Eye (tissue), 1 donor: Measurements from ENCODE around the gene MAP4.
"Not testable (repeated sequence)": the region's sequence is repeated elsewhere in the genome, so short reads cannot be mapped to it uniquely, and the experiment has no call there.

Source experiments
- DNase-seq: peaks from one replicate; pipeline ENCODE4 v3.0.0-alpha.2; 2015

The MAP4 gene

GRCh38 chr3:48016301-48016973 lies at the start of gene MAP4:
MAP4 (minus strand) TSS chr3:48016416; CDS start chr3:47998860, 17,556 bp downstream.
- peak; percentile 26 for DNase-seq

- DNase-seq, result no peak
Measured at GRCh38 chr3:48065035-48065434, 48.8 kb upstream of the MAP4 start.

GRCh38 chr3:48064292-48064829 lies 48.1 kb upstream of the MAP4 start:
- DNase-seq, result peak; percentile 15

GRCh38 chr3:48061586-48061985 lies 45.4 kb upstream of the MAP4 start:
- DNase-seq, result not testable (repeated sequence)

- no peak for DNase-seq
Measured at GRCh38 chr3:48058091-48058490, 41.9 kb upstream of the MAP4 start.

GRCh38 chr3:48057521-48057920 lies 41.3 kb upstream of the MAP4 start:
- DNase-seq, result no peak

GRCh38 chr3:48047841-48048464 lies 31.7 kb upstream of the MAP4 start:
- DNase-seq, result no peak

- DNase-seq, result no peak
Measured at GRCh38 chr3:48042071-48042760, 26.0 kb upstream of the MAP4 start.

GRCh38 chr3:48039487-48040190 lies 23.4 kb upstream of the MAP4 start:
- peak; percentile 74 for DNase-seq

- DNase-seq, result peak; percentile 23
Measured at GRCh38 chr3:48038971-48039481, 22.8 kb upstream of the MAP4 start.

- peak; percentile 34 for DNase-seq
Measured at GRCh38 chr3:48034000-48034516, 17.8 kb upstream of the MAP4 start.

- DNase-seq, result no peak
Measured at GRCh38 chr3:48030188-48030587, 14.0 kb upstream of the MAP4 start.

- no peak for DNase-seq
Measured at GRCh38 chr3:48026951-48027908, 11.0 kb upstream of the MAP4 start.

GRCh38 chr3:48026098-48026497 lies 9.9 kb upstream of the MAP4 start:
- DNase-seq, result no peak

- DNase-seq, result no peak
Measured at GRCh38 chr3:48024401-48024800, 8.2 kb upstream of the MAP4 start.

- no peak for DNase-seq
Measured at GRCh38 chr3:48023377-48023776, 7.2 kb upstream of the MAP4 start.

GRCh38 chr3:48022178-48022577 lies 6.0 kb upstream of the MAP4 start:
- no peak for DNase-seq

GRCh38 chr3:48018841-48019240 lies 2.6 kb upstream of the MAP4 start:
- DNase-seq, result no peak

GRCh38 chr3:48015431-48016180 lies 610 bp downstream of the MAP4 start:
- DNase-seq, result peak; percentile 24

GRCh38 chr3:48014358-48014757 lies 1.9 kb downstream of the MAP4 start:
- no peak for DNase-seq
